Vagina (tissue), 2 donors: Measurements from ENCODE around the gene HYAL2.

Source experiments
- POLR2A ChIP-seq, 2 donors: fragments of 450-650 bp; IDR thresholded peaks; one replicate each; pipeline ENCODE4 v1.6.1; 2017; ENCODE audit warnings: antibody characterized with exemption in 2 of 2, mild to moderate bottlenecking in 2 of 2, moderate library complexity in 2 of 2
- TF ChIP-seq, protein P1 (sequence below), 3 experiments: fragments of 450-650 bp in 2 of 3; fragments of 200-600 bp in 1 of 3; sonication (generic) in 1 of 3; IDR thresholded peaks; one replicate each; pipeline ENCODE4 v1.5.1; 2017 to 2019; ENCODE audit warnings: antibody characterized with exemption in 3 of 3, mild to moderate bottlenecking in 2 of 3, moderate library complexity in 2 of 3

DNA sequence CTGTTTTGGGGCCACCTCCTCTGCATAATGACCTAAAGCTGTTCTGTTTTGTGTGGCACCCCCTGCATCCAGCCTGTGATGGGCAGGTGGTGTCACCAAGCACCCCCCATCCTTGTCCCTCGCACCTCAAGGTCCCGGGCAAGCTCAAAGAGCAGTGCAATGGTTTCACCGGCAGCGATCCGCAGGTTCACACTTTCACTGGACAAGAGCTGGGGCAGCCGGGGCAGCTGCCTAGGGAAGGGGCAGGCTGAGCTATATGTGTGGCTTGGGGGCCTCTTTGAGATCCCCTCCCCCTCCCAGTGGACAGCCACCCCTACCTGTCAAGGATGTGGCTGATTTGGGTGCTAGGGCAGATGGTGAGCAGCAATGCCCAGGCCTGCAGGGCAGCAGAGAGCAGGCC lies 33.4 kb downstream of the HYAL2 start:
- no peak for TF ChIP-seq POLR2A (IDR thresholded peaks at IDR 0.05)
- TF ChIP-seq, protein P1, sequence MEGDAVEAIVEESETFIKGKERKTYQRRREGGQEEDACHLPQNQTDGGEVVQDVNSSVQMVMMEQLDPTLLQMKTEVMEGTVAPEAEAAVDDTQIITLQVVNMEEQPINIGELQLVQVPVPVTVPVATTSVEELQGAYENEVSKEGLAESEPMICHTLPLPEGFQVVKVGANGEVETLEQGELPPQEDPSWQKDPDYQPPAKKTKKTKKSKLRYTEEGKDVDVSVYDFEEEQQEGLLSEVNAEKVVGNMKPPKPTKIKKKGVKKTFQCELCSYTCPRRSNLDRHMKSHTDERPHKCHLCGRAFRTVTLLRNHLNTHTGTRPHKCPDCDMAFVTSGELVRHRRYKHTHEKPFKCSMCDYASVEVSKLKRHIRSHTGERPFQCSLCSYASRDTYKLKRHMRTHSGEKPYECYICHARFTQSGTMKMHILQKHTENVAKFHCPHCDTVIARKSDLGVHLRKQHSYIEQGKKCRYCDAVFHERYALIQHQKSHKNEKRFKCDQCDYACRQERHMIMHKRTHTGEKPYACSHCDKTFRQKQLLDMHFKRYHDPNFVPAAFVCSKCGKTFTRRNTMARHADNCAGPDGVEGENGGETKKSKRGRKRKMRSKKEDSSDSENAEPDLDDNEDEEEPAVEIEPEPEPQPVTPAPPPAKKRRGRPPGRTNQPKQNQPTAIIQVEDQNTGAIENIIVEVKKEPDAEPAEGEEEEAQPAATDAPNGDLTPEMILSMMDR (IDR thresholded peaks at IDR 0.05), result no peak
